ENCODE measurements around the gene SLC44A5.
A peak's percentile ranks its signal among the peaks of the same experiment; 100 is the strongest.
"Not testable (repeated sequence)": the region's sequence is repeated elsewhere in the genome, so short reads cannot be mapped to it uniquely, and the experiment has no call there.

Gene SLC44A5

DNA sequence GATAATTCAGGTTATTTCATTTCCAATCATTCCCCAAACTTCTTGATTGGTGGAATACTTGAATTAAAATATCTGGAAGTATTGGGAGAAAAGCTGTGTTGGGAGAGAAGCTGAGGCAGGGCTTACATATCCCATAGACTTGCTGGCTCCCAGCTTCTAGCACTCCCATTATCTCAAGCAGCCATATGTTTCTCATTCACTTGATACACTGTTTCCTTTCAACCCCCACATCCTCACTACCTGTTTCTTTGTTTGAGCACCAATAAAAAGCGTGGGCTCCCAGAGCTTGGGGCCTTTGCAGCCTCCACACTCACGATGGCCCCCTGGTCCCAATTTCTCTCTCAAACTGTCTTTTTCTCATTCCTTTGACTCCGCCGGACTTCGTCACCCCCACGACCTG is 256.6 kb downstream of the SLC44A5 start:
- not testable (repeated sequence) for DNase-seq

DNA sequence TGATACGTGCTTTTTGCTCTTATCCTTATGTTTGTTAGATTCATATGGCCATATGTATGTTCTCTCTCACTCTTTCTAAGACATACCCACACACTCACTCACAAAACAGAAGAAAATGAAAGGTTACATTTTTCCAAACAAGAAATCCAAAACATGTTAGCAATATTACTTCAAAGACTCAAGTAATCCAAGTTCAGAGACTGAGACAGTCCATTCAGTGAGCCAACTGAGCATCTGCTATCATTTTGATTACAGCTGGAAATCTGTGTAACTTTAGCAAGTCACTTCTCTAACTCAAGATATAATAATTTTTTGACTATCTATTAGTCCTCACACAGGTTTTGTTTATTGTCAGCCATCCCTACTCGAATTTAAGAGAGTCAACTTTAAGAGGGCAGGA is 257.9 kb downstream of the SLC44A5 start:
- no peak for DNase-seq

DNA sequence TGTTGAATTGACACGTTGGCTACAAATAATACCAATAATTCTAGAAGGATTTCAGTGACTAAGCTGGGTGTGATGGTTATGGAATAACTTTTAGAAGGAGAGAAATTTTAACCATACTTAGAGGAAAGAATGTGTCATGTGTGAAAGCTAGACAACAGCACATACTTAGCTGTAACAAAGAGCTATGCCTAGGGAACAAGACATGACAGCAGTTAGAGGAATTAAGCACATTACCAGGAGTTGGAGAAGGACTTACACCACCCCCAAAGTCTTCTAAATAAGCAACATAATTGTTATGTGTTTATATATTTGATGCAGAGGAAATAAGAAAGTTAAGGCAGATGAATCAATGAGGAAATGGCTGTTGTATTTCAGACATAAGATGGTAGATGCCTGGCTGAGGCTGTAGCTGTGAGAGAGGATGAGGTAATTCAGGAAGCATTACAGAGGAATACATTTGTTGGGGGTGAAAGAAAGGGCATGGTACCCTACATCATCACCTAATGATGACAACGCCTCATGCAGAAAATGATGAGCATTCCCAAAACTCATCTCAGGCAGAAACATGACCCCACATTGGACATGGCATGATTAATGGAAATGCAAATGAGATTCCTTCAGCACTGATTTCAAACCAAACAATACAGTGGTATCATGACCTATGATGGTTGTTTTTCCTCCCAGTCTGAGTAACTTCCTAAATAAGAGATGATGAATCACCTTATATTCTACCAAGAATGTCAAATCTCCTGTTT is 265.2 kb downstream of the SLC44A5 start:
- no peak for DNase-seq

DNA sequence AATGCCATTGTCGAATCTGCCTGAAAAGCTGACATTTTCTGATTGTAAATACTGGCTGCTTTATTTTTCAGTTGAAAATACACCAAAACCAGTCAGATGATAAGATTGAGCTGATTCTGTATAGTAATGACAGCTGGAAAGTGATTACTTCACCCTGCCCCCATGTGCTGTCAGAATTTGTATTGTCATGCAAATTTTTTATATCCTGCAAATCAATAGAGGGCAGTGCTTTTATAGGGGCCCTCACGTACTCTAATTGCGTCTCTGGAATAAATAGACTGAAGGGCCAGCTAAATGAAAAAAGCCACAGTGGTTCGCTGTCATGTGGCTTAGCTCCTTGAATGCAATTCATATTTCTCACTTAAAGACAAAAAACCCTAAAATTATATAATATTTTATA is 268.1 kb downstream of the SLC44A5 start:
- no peak for DNase-seq

DNA sequence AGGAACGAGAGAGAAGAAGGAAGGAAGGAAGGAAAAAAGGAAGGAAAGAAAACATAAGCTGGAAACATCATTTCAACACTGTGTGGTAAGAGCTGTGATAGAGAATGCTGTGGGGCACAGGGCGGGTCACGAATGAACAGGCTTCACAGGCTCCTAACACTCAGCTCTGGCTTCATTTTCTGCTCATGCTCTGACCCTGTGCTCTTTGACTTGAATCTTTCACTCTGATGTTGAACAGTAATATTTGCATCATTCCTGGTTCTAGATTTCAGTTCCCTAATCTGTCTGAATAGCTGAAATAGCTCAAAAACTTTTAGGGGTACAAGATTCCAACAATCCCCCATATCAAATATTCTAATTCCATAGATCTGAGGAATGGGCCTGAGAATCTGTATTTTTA is 269.4 kb downstream of the SLC44A5 start:
- DNase-seq, result no peak

DNA sequence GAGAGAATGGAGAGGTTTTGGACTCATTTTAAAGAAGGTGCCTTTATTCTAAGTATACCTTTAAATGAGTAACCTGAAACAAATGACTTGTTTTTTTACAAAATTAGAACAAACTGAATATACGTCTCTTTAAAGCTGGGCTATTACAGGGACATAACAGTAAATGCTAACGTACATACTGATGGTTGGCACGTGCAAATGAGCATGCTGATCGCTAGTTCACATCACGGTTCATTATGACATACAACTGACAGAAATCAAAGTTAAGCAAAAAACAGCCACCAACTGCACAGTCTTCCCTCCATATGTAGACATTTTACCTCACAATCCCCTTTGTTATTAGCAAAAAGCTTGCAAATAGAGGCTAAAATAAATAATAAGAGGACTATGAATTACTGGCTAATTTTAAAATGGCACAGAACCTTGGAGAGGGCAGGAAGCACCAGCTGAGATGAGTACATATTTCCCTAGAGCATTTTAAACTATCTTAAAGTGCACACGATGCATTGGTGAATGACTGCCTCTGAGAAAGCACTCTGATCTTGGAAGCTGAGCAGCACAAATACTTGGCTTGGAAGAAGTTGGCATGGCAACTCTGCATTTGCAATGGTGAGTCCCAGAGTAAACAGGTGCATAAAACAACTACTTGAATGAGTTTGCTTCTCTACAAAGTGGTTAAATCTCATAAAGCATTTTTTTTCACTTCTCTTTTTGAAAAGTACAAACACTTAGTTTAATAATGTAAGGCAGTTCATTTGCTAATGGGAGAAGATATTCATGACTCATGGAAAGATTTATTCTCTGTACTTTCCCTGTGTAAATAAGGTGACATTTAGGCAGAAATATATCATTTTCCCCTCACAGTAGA is 272.1 kb downstream of the SLC44A5 start:
- no peak for DNase-seq

DNA sequence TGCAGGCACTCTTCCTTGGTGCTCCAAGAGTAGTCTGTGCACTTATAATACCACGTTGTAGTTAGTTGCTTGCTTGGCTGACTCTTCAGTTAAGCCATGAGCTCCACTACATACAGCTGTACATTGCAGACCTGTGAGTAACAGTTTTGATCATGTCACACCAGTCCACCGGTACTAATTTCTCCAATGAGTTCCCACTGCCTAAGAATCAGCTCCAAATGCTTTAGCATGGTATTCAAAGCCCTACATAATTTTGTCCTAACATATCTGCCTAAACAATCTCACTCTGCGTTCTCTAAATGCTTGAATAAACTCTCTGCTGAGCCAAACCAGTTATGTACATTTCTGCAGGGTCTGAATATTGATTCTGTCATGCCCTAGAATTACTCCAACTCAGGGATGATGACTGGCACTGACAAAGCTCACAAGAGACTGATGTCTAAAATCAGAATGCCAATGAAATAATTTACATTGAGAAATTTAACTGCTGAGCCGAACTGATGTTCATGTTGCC is 276.0 kb downstream of the SLC44A5 start:
- DNase-seq, result no peak

DNA sequence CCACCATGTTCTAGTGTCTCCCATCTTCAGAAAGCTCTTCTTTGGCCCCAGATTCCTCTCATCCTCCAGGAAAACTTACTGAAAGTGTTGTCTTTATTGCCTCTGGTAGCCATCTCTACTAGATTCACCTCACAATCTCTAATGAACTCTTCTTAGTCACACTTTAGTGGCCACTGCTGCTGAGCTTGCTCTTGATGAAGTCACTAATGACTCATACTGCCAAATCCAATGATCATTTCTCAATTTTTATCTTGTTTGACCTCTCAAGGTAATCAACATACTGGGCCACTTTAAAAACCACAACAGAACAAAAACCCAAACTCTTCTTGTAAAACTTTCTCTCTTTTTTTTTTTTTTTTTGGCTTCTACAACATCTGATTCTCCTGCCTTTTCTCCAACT is 280.3 kb downstream of the SLC44A5 start:
- DNase-seq, result no peak

DNA sequence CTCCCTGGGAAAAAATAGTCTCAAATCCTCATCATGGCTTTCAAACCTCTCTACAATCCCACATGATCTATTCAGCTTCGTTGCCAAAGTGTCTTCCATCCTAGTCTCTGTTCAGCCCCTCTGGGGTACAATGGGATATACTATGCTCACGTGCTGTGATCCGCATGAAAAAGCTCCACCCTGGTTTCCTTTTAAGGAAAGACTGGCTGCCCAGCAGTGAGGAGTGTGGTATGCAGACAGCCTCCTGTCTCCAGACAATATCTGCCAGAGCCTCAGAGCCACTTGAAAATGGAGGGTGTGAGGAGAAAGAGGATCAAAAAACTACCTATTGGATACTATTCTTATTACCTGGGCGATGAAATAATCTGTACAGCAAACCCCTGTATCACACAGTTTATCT is 282.2 kb downstream of the SLC44A5 start:
- DNase-seq, result no peak

DNA sequence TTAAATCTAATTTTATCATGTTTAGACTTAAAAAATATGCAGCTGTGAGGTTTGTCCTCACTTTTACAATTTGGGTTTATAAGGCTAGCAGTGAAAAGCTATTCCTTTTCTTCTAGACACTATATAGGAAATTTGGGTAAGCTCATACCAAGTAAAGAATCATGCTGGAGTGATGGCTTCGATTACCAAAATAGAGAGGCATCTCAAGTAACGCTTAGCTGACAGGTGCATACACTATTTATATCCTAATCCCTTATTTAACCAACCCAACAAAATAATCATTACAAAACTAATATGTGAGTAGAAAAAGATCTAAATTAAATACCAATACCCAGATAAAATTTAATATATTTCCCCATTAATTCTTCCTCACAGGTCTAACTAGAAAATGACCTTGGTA is 283.5 kb downstream of the SLC44A5 start:
- DNase-seq, result no peak

DNA sequence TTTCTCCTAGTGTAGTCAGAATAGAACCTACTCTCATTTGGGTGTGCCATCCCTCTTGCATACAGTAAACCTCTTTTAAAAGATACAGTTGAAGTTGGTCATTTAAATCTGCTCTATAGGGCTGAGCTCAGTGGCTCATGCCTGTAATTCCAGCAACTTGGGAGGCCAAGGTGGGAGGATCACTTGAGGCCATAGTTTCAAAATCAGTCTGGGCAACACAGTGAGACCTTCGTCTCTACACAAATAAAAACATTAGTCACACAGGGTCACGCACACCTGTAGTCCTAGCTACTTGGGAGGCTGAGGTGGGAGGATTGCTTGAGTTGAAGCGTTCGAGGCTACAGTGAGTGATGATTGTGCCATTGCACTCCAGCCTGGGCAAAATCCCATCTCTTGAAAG is 292.9 kb downstream of the SLC44A5 start:
- no peak for DNase-seq

DNA sequence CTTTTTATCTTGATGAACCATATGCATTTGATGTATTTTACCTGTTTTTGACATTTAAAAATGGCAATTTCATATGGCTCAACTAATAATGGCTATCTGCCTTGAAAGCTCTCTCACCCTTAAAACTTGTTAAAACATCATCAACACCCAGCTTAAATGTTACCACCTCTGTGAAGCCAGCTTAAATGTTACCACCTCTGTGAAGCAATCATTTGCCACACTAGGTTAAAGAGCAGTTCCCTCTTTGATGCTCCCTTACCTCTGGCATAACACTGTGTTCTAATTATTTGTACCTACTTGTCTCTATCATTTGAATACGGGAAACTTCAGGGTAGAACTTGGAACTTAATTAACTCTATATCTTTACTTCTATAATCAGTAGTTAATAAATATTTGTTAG is 294.7 kb downstream of the SLC44A5 start:
- no peak for DNase-seq

DNA sequence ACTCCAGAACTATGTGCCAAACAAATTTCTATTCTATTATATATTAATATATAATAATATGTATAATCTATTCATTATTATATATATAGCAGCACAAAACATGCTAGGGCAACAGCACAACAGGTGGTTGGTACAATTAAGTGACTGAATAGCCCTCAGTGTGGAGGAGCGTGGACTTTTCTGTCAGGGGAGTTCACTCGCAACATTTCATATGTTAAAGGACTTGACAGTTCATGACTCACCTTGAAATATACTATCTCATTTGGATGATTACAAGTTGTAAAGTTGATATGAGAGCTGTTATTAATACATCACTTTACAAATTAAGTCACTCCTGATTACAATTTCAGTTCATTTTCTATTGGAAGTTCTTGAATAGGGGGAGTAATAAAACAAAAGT is 298.3 kb downstream of the SLC44A5 start:
- no peak for DNase-seq

DNA sequence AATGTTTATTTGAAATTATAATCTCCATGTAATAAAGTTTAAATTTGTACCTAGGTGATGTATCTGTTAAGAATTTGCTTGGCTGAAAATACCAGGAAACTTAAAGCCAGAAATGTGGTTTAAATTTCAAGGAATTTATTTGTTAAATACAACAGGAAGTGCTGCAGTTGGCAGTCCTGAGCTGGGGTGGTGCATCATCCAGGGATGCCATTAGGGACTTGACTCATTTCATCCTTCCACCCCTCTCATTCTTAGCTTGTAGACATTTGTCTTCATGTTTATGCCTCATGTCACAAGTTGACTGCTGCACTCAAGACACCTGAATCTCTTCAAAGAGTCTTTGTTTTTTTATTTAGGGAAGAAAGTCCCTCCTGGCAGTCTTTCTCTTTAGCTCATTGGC is 300.8 kb downstream of the SLC44A5 start:
- DNase-seq, result no peak

DNA sequence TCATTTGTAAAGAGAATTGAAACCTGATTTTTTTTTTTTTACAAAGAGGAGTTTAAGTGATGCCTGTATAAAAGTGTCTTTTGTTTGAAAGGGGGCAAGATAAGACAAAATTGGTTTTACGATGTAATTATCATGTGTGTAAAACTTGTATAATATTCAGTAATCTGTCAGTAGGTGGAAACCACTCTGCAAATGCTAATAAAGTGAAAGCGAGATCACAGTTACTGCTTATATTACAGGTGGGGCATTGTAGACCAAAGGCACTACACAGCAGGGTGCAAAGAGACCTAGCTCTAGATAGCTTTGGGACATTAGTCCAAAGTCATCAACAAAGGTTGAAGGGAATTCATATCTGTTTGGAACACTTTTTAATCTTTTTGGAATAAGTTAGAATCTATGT is 302.5 kb downstream of the SLC44A5 start:
- DNase-seq, result no peak

DNA sequence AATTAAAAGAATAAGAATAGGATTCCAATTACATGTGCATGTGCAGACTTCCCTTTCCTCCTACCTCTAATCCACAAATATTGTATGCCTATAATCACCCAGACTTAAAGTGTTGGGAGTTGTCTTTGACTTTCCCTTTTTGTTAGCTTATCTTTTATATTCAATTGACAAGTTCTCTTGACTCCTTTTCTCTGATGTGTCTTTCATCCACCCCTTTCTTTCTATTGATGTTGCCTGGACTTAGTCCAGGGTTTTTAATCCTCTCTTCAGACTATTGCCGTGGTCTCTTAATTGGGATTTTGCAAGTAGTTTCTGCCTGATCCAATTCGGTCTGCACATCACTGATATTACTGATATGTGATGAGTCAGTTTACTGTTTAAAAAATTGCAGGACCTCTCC is 305.9 kb downstream of the SLC44A5 start:
- DNase-seq, result no peak

DNA sequence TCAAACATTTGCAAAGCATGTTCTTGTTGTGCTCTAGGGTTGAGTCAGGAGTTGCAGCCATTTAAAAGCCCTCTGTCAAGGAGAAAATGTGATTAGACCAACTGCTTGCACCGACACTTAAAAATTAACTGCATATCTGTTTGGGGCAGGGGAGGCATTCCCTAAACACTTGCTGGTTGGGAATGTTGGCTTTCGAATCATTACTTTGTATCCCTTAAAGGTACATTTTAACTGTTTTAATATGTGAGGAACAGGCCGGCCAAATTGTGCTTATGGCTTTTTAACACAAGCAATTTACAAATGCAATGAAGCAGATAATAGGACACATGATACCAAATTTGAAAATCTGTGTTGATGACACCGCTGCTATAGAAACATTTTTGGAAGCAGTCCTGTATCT is 317.6 kb downstream of the SLC44A5 start:
- DNase-seq, result no peak

DNA sequence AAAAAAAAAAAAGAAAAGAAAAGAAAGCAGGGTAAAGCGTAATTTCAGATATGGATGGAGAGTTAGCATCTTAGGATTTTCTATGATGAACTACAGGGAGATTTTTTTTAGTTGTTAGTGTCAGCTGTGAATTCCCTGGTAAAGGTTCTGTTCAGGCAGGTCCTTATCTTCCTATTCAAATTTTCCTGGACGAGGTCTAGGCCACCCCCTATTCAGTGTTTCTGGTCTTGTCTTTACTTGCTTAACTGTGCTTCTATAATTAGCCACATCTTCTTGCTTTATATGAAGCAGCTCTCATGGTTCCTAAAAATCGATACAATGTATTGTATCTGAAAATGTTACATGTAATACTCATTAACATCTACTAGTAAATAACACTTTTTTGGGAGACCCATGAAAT is 318.9 kb downstream of the SLC44A5 start:
- no peak for DNase-seq

DNA sequence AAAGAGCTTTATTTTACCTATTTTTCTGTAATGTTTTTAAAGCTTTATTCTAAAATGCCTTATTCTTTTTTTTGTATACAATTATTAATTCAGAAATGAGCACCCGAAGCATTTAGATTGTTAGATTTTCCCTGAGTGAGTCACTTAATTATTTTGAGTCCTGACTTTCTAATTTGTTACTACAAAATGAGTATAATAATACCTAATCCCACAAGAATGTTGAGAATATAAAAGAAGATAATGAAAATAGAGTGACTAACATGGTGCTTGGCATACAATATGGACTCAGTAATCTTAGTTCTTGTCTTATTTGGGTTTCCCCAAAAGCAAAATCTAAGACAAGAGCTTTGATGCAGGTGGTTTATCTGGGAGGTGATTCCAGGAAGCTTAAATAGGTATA is 334.5 kb downstream of the SLC44A5 start:
- DNase-seq, result no peak

DNA sequence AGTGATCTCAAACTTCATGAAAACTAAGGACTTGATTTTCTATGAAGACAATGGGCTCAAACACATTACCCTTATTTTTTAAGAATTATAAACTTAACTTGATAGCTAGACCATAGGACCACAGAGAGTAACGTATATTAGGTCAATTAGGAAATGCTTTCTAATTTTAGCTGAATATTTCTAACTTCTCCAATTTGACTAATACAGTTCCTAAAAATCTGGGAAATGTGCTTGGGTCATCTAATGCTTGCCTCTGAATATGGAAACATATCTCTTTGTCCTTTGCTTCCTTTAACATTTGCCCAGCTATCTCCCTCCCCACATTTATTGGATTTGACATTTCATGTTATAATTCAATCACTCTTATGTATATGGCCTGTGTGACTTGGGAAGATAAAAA is 335.3 kb downstream of the SLC44A5 start:
- DNase-seq, result no peak

DNA sequence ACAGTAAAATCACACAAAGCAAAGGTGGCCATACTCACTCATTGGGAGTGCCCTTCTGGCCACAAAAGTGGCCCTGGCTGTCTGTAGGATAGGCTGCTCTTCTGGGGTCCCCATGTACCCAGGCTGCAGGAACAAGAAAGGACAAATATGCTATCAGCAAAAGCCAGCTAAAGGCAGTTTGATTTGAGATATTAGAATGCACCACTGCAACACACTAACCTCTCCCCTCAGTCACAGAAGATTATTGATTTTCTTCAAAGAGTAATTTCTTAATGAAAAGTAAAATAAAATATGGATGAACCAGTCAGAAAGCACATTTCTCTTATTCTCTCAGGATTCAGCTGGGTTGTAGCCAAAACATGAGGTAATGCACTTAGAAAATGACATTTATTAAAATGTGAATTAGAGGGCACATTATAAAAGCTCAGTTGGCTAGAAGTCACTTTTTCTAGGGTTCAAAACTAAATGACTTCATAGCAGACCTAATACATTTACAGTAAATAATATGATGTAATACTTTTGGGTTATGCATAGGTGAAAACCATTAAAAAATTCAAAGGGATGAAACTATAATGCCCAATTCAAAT is 335.9 kb downstream of the SLC44A5 start:
- DNase-seq, result no peak

DNA sequence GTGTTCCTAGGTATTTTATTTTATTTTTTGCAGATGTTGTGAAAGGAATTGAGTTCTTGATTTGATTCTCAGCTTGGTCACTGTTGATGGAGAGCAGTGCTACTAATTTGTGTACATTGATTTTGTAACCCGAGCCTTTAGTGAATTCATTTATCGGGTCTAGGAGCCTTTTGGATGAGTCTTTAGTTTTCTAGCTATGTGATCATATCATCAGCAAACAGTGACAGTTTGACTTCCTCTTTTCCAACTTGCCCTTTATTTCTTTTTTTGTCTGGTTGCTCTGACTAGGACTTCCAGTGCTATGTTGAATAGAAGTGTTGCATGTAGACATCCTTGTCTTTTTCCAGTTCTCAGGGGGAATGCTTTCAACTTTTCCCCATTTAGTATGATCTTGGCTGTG is 337.8 kb downstream of the SLC44A5 start:
- no peak for DNase-seq

DNA sequence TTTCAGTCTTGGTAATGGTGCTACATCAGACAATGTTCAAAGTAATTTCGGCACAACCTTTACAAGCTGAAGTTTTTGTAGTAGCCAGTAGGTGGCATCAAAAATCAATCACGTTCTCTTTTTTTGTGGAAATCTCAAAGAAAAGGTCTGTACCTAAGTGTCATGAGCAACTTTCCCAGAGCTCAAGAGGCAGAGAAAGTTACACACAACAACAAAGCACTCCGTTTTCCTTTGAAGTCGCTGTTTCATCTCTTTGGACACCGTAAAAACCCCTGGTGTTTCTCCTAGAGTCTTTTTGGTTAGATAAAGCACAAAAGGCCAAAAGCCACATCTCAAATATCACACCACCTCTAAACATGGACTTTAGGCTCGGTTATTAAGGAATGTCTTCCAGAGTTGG is 345.1 kb downstream of the SLC44A5 start:
- DNase-seq, result peak; percentile 28

DNA sequence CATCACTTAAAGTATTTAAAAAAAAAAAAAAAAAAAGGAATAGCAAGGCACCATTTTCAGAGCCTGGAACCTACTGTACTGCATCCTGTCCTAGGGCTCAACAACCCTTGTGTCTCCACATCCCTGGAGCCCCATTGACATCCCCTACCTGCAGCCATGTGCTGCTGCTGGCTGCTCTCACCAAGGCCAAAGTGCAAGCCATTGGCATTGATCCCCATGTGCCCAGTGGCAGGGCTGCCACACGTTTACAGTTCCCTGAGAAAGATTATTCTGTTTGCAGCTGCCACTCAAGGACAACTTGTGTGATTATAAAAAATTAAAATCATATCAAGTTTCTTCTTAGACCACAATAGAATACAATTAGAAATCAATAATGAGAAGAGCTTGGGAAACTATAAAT is 346.8 kb downstream of the SLC44A5 start:
- DNase-seq, result no peak
